GM18907 (cell line): ENCODE data around the gene CAST.
"Not testable (repeated sequence)": the region's sequence is repeated elsewhere in the genome, so short reads cannot be mapped to it uniquely, and the experiment has no call there.

Experiments
- ATAC-seq: cut with Tn5 transposase; IDR thresholded peaks from one replicate; pipeline ENCODE4 v1.9.1; 2021; ENCODE audit warnings: mild to moderate bottlenecking, moderate library complexity; ENCODE audit not compliant: unreplicated experiment

The CAST gene

GRCh38 chr5:96743805-96744204 is 81.6 kb downstream of the CAST start:
- ATAC-seq = no peak

- not testable (repeated sequence) for ATAC-seq
These were observed 82.0 kb downstream of the CAST start for GRCh38 chr5:96744218-96744617.

- ATAC-seq = no peak
These were observed 82.8 kb downstream of the CAST start for GRCh38 chr5:96745025-96745424.

GRCh38 chr5:96745844-96746531 is 83.8 kb downstream of the CAST start:
- no peak for ATAC-seq

- ATAC-seq = no peak
These were observed 85.5 kb downstream of the CAST start for GRCh38 chr5:96747720-96748119.

- no peak for ATAC-seq
These were observed 88.1 kb downstream of the CAST start for GRCh38 chr5:96750110-96750822.

GRCh38 chr5:96751203-96752169 is 89.3 kb downstream of the CAST start:
- ATAC-seq = no peak

GRCh38 chr5:96752341-96753016 is 90.3 kb downstream of the CAST start:
- ATAC-seq = no peak

GRCh38 chr5:96753017-96753397 is 90.8 kb downstream of the CAST start:
- no peak for ATAC-seq

- ATAC-seq = no peak
These were observed 91.7 kb downstream of the CAST start for GRCh38 chr5:96753848-96754247.

- ATAC-seq = no peak
These were observed 93.7 kb downstream of the CAST start for GRCh38 chr5:96755851-96756250.

- ATAC-seq = no peak
These were observed 94.8 kb downstream of the CAST start for GRCh38 chr5:96756985-96757384.

GRCh38 chr5:96758621-96759020 is 96.4 kb downstream of the CAST start:
- no peak for ATAC-seq

- ATAC-seq = no peak
These were observed 99.4 kb downstream of the CAST start for GRCh38 chr5:96761618-96762017.

GRCh38 chr5:96763026-96763425 is 100.8 kb downstream of the CAST start:
- ATAC-seq = no peak

- no peak for ATAC-seq
These were observed 102.9 kb downstream of the CAST start for GRCh38 chr5:96765043-96765442.

GRCh38 chr5:96768708-96769251 is 106.6 kb downstream of the CAST start:
- no peak for ATAC-seq

GRCh38 chr5:96771395-96771794 is 109.2 kb downstream of the CAST start:
- ATAC-seq = no peak

GRCh38 chr5:96772111-96772510 is 109.9 kb downstream of the CAST start:
- ATAC-seq = no peak

GRCh38 chr5:96772542-96772941 is 110.4 kb downstream of the CAST start:
- no peak for ATAC-seq

- ATAC-seq = no peak
These were observed 112.9 kb downstream of the CAST start for GRCh38 chr5:96775050-96775449.
